Upper lobe of right lung (tissue), 1 donor: Measurements from ENCODE around the gene BSG. TPM values are rescaled to one million over a fixed set of nuclear protein-coding genes. Genes with fewer than 3 reads are reported as not detected.

ENCODE experiments used
- ATAC-seq: fragments of 200-7000 bp; cut with Tn5 transposase; one replicate; pipeline ENCODE4 v1.9.1; 2020; ENCODE audit warnings: mild to moderate bottlenecking, moderate library complexity
- DNase-seq: peaks from one replicate; pipeline ENCODE4 v3.0.0-alpha.2; 2020
- H3K27ac ChIP-seq: fragments of 200-600 bp; one replicate; pipeline ENCODE4 v1.8.0; 2022
- H3K27me3 ChIP-seq: fragments of 200-600 bp; one replicate; pipeline ENCODE4 v1.8.0; 2022; ENCODE audit warnings: mild to moderate bottlenecking
- H3K36me3 ChIP-seq: fragments of 200-600 bp; one replicate; pipeline ENCODE4 v1.8.0; 2022
- H3K4me1 ChIP-seq: fragments of 200-600 bp; one replicate; pipeline ENCODE4 v1.8.0; 2022
- H3K4me3 ChIP-seq: fragments of 200-600 bp; one replicate; pipeline ENCODE4 v1.8.0; 2022; ENCODE audit warnings: mild to moderate bottlenecking
- H3K9me3 ChIP-seq: fragments of 200-600 bp; one replicate; pipeline ENCODE4 v1.8.0; 2022
- CTCF ChIP-seq: fragments of 200-600 bp; IDR thresholded peaks from one replicate; pipeline ENCODE4 v1.8.0; 2022; ENCODE audit warnings: antibody characterized with exemption
- intact Hi-C: fragments of 100-400 bp; cut with DNase I; formaldehyde crosslinking; loops from one replicate; pipeline ENCODE4 v1.11.0; 2022
- total RNA-seq: library from RNA; stranded (reverse); fragmentation: NEBNext Ultra II Directional; extraction: Animal tissue kit (Norgen Biotek cat#: 25700); gene quantifications from one replicate; pipeline ENCODE4 v1.2.1, GENCODE V29; 2021
- donor health status: DM: no; HTN: yes; CAD: no; lungs with severe emphysema.

BSG gene
- total RNA-seq, 1 donor from 2014 or later: 359 TPM

- TF ChIP-seq CTCF: no peak
- Histone ChIP-seq H3K4me3 (no peak overlapping the region), H3K9me3 (no peaks in the 10 kb centered on the region), H3K27me3 (no peaks in the 10 kb centered on the region), H3K4me1 (no peaks in the 10 kb centered on the region), H3K36me3 (peaks cover 29% of the 10 kb centered on the region), H3K27ac (no peak overlapping the region)
- no peak for DNase-seq
- ATAC-seq: no peak
- intact Hi-C loops: no loop called here
Measured at GRCh38 chr19:616747-617526, 44.5 kb downstream of the BSG start.

- Histone ChIP-seq H3K9me3 (no peaks in the 10 kb centered on the region), H3K27me3 (no peaks in the 10 kb centered on the region), H3K4me3 (no peak overlapping the region), H3K4me1 (no peaks in the 10 kb centered on the region), H3K27ac (no peak overlapping the region), H3K36me3 (peaks cover 37% of the 10 kb centered on the region)
- no peak for TF ChIP-seq CTCF
- DNase-seq (no peak), ATAC-seq (no peak)
- intact Hi-C loops: no loop called here
Measured at GRCh38 chr19:617551-618246, 45.3 kb downstream of the BSG start.

- Histone ChIP-seq H3K36me3 (peaks cover 42% of the 10 kb centered on the region), H3K4me1 (no peaks in the 10 kb centered on the region), H3K27me3 (no peaks in the 10 kb centered on the region), H3K27ac (no peak overlapping the region), H3K4me3 (no peak overlapping the region), H3K9me3 (no peaks in the 10 kb centered on the region)
- no peak for DNase-seq
- no peak for ATAC-seq
- no peak for TF ChIP-seq CTCF
- intact Hi-C loops: no loop called here
Measured at GRCh38 chr19:618247-618619, 45.8 kb downstream of the BSG start.

GRCh38 chr19:618674-619285, 46.4 kb downstream of the BSG start:
- ATAC-seq (no peak), DNase-seq (no peak)
- Histone ChIP-seq H3K36me3 (peaks cover 43% of the 10 kb centered on the region), H3K4me3 (no peak overlapping the region), H3K27ac (no peak overlapping the region), H3K4me1 (no peaks in the 10 kb centered on the region), H3K9me3 (no peaks in the 10 kb centered on the region), H3K27me3 (no peaks in the 10 kb centered on the region)
- intact Hi-C loops: no loop called here
- no peak for TF ChIP-seq CTCF

- no peak for TF ChIP-seq CTCF
- Histone ChIP-seq H3K27me3 (no peaks in the 10 kb centered on the region), H3K27ac (no peak overlapping the region), H3K4me3 (no peak overlapping the region), H3K9me3 (no peaks in the 10 kb centered on the region), H3K36me3 (peaks cover 43% of the 10 kb centered on the region), H3K4me1 (no peaks in the 10 kb centered on the region)
- no peak for ATAC-seq
- intact Hi-C loops: no loop called here
- no peak for DNase-seq
Measured at GRCh38 chr19:619286-620002, 47.0 kb downstream of the BSG start.
